Progenitor cell of endocrine pancreas (in vitro differentiated cells): ENCODE results near the gene ZNF471. TPM values are rescaled to one million over a fixed set of nuclear protein-coding genes. Genes with fewer than 3 reads are reported as not detected.

Experiments
- DNase-seq: peaks from one replicate; pipeline ENCODE4 v3.0.0; 2021; ENCODE audit warnings: low spot score; ENCODE audit not compliant: unreplicated experiment
- H3K27ac Mint-ChIP-seq: 2 replicates; pipeline ENCODE4 v1.8.0; 2021; ENCODE audit warnings: mild to moderate bottlenecking, moderate library complexity, mixed read lengths
- H3K27me3 Mint-ChIP-seq: 2 replicates; pipeline ENCODE4 v1.8.0; 2021; ENCODE audit warnings: mixed read lengths
- H3K36me3 Mint-ChIP-seq: 2 replicates; pipeline ENCODE4 v1.8.0; 2022; ENCODE audit warnings: mixed read lengths; ENCODE audit not compliant: insufficient read depth
- H3K4me1 Mint-ChIP-seq: 2 replicates; pipeline ENCODE4 v1.8.0; 2021; ENCODE audit warnings: low read depth, mixed read lengths
- H3K4me3 Mint-ChIP-seq: 2 replicates; pipeline ENCODE4 v1.8.0; 2021; ENCODE audit warnings: low read depth, mild to moderate bottlenecking, moderate library complexity, mixed read lengths
- H3K9me3 Mint-ChIP-seq: 2 replicates; pipeline ENCODE4 v1.8.0; 2021; ENCODE audit warnings: low read depth, mixed read lengths
- CTCF ChIP-seq: fragments of 200-600 bp; sonication (generic); IDR thresholded peaks from one replicate; pipeline ENCODE4 v1.5.0; 2021; ENCODE audit warnings: antibody characterized with exemption, mild to moderate bottlenecking; ENCODE audit not compliant: unreplicated experiment
- long read RNA-seq: library from polyadenylated mRNA; unstranded; transcript quantifications from one replicate; pipeline ENCODE4 v2.0.0, GENCODE V29; 2020
- total RNA-seq: library from RNA; stranded (reverse); gene quantifications from 2 replicates; pipeline ENCODE4 v1.2.1, GENCODE V29; 2021

Gene ZNF471
- not detected in 2 replicates for total RNA-seq
- long read RNA-seq, result 0 reads

- H3K27me3 Mint-ChIP-seq, result no peaks in the 10 kb centered on the region
- H3K36me3 Mint-ChIP-seq, result peaks cover 3% of the 10 kb centered on the region
- no peak within 1 kb of the TSS for H3K27ac Mint-ChIP-seq
- no peaks in the 10 kb centered on the region for H3K4me1 Mint-ChIP-seq
- peaks cover 28% of the 10 kb centered on the region for H3K9me3 Mint-ChIP-seq
- TF ChIP-seq CTCF, result no peak
- no peak for DNase-seq
- H3K4me3 Mint-ChIP-seq, result no peak within 1 kb of the TSS
These were observed at the start of gene ZNF471 for GRCh38 chr19:56507446-56508289. TSS of gene ZNF471 (plus strand) at chr19:56507855. CDS start at chr19:56511572, 3,717 bp downstream.

GRCh38 chr19:56474308-56474707 is 33.3 kb upstream of the ZNF471 start:
- Mint-ChIP-seq H3K4me1 (no peaks in the 10 kb centered on the region), H3K9me3 (peaks cover 70% of the 10 kb centered on the region), H3K27ac (no peak overlapping the region), H3K27me3 (no peaks in the 10 kb centered on the region), H3K4me3 (no peak overlapping the region), H3K36me3 (peaks cover 7% of the 10 kb centered on the region)
- TF ChIP-seq CTCF, result no peak
- no peak for DNase-seq

GRCh38 chr19:56476093-56476492 is 31.6 kb upstream of the ZNF471 start:
- Mint-ChIP-seq H3K4me1 (no peaks in the 10 kb centered on the region), H3K27me3 (no peaks in the 10 kb centered on the region), H3K36me3 (peaks cover 7% of the 10 kb centered on the region), H3K9me3 (peaks cover 70% of the 10 kb centered on the region), H3K27ac (no peak overlapping the region), H3K4me3 (no peak overlapping the region)
- no peak for TF ChIP-seq CTCF
- DNase-seq, result no peak

- no peak for DNase-seq
- no peak for TF ChIP-seq CTCF
- Mint-ChIP-seq H3K27me3 (no peaks in the 10 kb centered on the region), H3K36me3 (peaks cover 7% of the 10 kb centered on the region), H3K4me1 (no peaks in the 10 kb centered on the region), H3K9me3 (peaks cover 67% of the 10 kb centered on the region), H3K4me3 (no peak within 1 kb of the TSS), H3K27ac (no peak within 1 kb of the TSS)
These were observed 30.8 kb upstream of the ZNF471 start, which contains the start of gene ZNF667 for GRCh38 chr19:56476651-56477428. TSS of gene ZNF667 (minus strand) at chr19:56477345. CDS start at chr19:56462370, 14,975 bp downstream.

- H3K36me3 Mint-ChIP-seq, result peaks cover 7% of the 10 kb centered on the region
- TF ChIP-seq CTCF, result no peak
- H3K4me1 Mint-ChIP-seq, result no peaks in the 10 kb centered on the region
- H3K27me3 Mint-ChIP-seq, result no peaks in the 10 kb centered on the region
- H3K4me3 Mint-ChIP-seq, result no peak overlapping the region
- H3K27ac Mint-ChIP-seq, result no peak overlapping the region
- no peak for DNase-seq
- H3K9me3 Mint-ChIP-seq, result peaks cover 61% of the 10 kb centered on the region
These were observed 30.0 kb upstream of the ZNF471 start for GRCh38 chr19:56477429-56478338.
